Breast epithelium (tissue), 4 donors: ENCODE results near the gene VAT1L. TPM values are rescaled to one million over a fixed set of nuclear protein-coding genes. Genes with fewer than 3 reads are reported as not detected.

Experiments
- DNase-seq, 2 donors: peaks; one replicate each; pipeline ENCODE4 v3.0.0-alpha.2; 2019; ENCODE audit warnings: low spot score in 2 of 2
- H3K27ac ChIP-seq, 2 donors: fragments of 200-600 bp; sonication (generic) in 1 of 2; one replicate each; pipeline ENCODE4 v1.5.1; 2016 to 2019; ENCODE audit warnings: mild to moderate bottlenecking in 1 of 2
- H3K27me3 ChIP-seq, 2 donors: fragments of 200-600 bp; sonication (generic) in 1 of 2; one replicate each; pipeline versions ENCODE4 v1.5.1 to v1.6.0; 2017 to 2019; ENCODE audit warnings: control low read depth in 1 of 2, mild to moderate bottlenecking in 1 of 2
- H3K36me3 ChIP-seq: fragments of 200-600 bp; one replicate; pipeline ENCODE4 v1.5.1; 2019
- H3K4me1 ChIP-seq, 2 donors: fragments of 200-600 bp; sonication (generic); one replicate each; pipeline ENCODE4 v1.5.1; 2016 to 2019; ENCODE audit warnings: control low read depth in 1 of 2
- H3K4me3 ChIP-seq, 3 donors: fragments of 200-600 bp; sonication (generic); 1 replicate in 2 of 3; 2 replicates in 1 of 3; pipeline ENCODE4 v1.5.1; 2016 to 2019; ENCODE audit warnings: mild to moderate bottlenecking in 3 of 3, moderate library complexity in 2 of 3
- H3K9me3 ChIP-seq, 2 donors: fragments of 200-600 bp; sonication (generic) in 1 of 2; one replicate each; pipeline ENCODE4 v1.5.1; 2016 to 2019; ENCODE audit warnings: control low read depth in 1 of 2
- CTCF ChIP-seq, 3 donors: fragments of 450-650 bp; IDR thresholded peaks; one replicate each; pipeline ENCODE4 v1.5.1; 2016 to 2017; ENCODE audit warnings: antibody characterized with exemption in 3 of 3, mild to moderate bottlenecking in 3 of 3, moderate library complexity in 3 of 3
- POLR2A ChIP-seq: fragments of 450-650 bp; IDR thresholded peaks from one replicate; pipeline ENCODE4 v1.6.1; 2016; ENCODE audit warnings: antibody characterized with exemption, mild to moderate bottlenecking, moderate library complexity
- POLR2AphosphoS5 ChIP-seq, 3 donors: sonication (generic); formaldehyde crosslinking; IDR thresholded peaks; one replicate each; pipeline ENCODE4 v1.6.1; 2017; ENCODE audit warnings: antibody characterized with exemption in 3 of 3
- intact Hi-C: fragments of 100-400 bp; cut with DNase I; formaldehyde crosslinking; loops from one replicate; pipeline ENCODE4 v1.15.1; 2023; ENCODE audit warnings: low total_unique reads
- total RNA-seq, 3 donors: library from RNA; depleted of rRNA; stranded (reverse); fragments of >200 nt; gene quantifications; one replicate each; pipeline ENCODE4 v1.1.0, GENCODE V29; 2016

The VAT1L gene
- total RNA-seq, 3 donors from 2014 or later = 0.33 to 0.88 TPM; not detected in 1

GRCh38 chr16:77748421-77749005 is 39.9 kb upstream of the VAT1L start:
- Histone ChIP-seq H3K9me3 (no peaks in the 10 kb centered on the region), H3K4me1 (no peaks in the 10 kb centered on the region), H3K4me3 (no peak overlapping the region), H3K36me3 (no peaks in the 10 kb centered on the region), H3K27ac (no peak overlapping the region), H3K27me3 (no peaks in the 10 kb centered on the region)
- TF ChIP-seq POLR2AphosphoS5 (IDR thresholded peaks at IDR 0.05) = no peak
- TF ChIP-seq POLR2A = no peak
- no peak for TF ChIP-seq CTCF (IDR thresholded peaks at IDR 0.05)
- no peak for DNase-seq
- intact Hi-C loops = no loop called here

- Histone ChIP-seq H3K27ac (no peak overlapping the region), H3K9me3 (no peaks in the 10 kb centered on the region), H3K36me3 (no peaks in the 10 kb centered on the region), H3K27me3 (no peaks in the 10 kb centered on the region), H3K4me1 (no peaks in the 10 kb centered on the region), H3K4me3 (no peak overlapping the region)
- intact Hi-C loops = no loop called here
- TF ChIP-seq CTCF (IDR thresholded peaks at IDR 0.05) (no peak), POLR2A (no peak), POLR2AphosphoS5 (IDR thresholded peaks at IDR 0.05) (no peak)
- DNase-seq = no peak
Observed at GRCh38 chr16:77749415-77749814, 38.9 kb upstream of the VAT1L start.

- intact Hi-C loops = no loop called here
Observed at GRCh38 chr16:77758046-77758445, 30.3 kb upstream of the VAT1L start.

GRCh38 chr16:77758508-77758907 is 29.9 kb upstream of the VAT1L start:
- no peaks in the 10 kb centered on the region for H3K27me3 ChIP-seq
- no peaks in the 10 kb centered on the region for H3K9me3 ChIP-seq
- H3K4me3 ChIP-seq = no peak overlapping the region
- no peak for DNase-seq
- H3K36me3 ChIP-seq = no peaks in the 10 kb centered on the region
- H3K4me1 ChIP-seq = no peaks in the 10 kb centered on the region
- no peak overlapping the region for H3K27ac ChIP-seq
- intact Hi-C loops = no loop called here
- no peak for TF ChIP-seq POLR2A
- TF ChIP-seq POLR2AphosphoS5 (IDR thresholded peaks at IDR 0.05) = no peak
- TF ChIP-seq CTCF (IDR thresholded peaks at IDR 0.05) = no peak

More at GRCh38 chr16:77758046-77758445, 30.3 kb upstream of the VAT1L start:
- H3K4me3 ChIP-seq = no peak overlapping the region
- no peak for TF ChIP-seq CTCF (IDR thresholded peaks at IDR 0.05)
- no peak for TF ChIP-seq POLR2A
- TF ChIP-seq POLR2AphosphoS5 (IDR thresholded peaks at IDR 0.05) = no peak
- no peaks in the 10 kb centered on the region for H3K4me1 ChIP-seq
- no peak for DNase-seq
- no peaks in the 10 kb centered on the region for H3K27me3 ChIP-seq
- H3K9me3 ChIP-seq = no peaks in the 10 kb centered on the region
- H3K36me3 ChIP-seq = no peaks in the 10 kb centered on the region
- no peak overlapping the region for H3K27ac ChIP-seq

GRCh38 chr16:77759201-77759600 is 29.2 kb upstream of the VAT1L start:
- Histone ChIP-seq H3K27me3 (no peaks in the 10 kb centered on the region), H3K9me3 (no peaks in the 10 kb centered on the region), H3K4me3 (no peak overlapping the region), H3K4me1 (no peaks in the 10 kb centered on the region), H3K36me3 (no peaks in the 10 kb centered on the region), H3K27ac (no peak overlapping the region)
- intact Hi-C loops = no loop called here
- TF ChIP-seq POLR2AphosphoS5 (IDR thresholded peaks at IDR 0.05) (no peak), CTCF (IDR thresholded peaks at IDR 0.05) (no peak), POLR2A (no peak)
- no peak for DNase-seq
